ENCODE results near the gene DDX3X. TPM values are rescaled to one million over a fixed set of nuclear protein-coding genes. Genes with fewer than 3 reads are reported as not detected.
"Not testable (repeated sequence)": the region's sequence is repeated elsewhere in the genome, so short reads cannot be mapped to it uniquely, and the experiment has no call there.

DDX3X gene
- total and polyA plus RNA-seq, 10 of the 15 experiments (the other 5 are each of a cell fraction or from before 2014, with no cell fraction given): 52.0 to 283 (median 172) TPM

DNA sequence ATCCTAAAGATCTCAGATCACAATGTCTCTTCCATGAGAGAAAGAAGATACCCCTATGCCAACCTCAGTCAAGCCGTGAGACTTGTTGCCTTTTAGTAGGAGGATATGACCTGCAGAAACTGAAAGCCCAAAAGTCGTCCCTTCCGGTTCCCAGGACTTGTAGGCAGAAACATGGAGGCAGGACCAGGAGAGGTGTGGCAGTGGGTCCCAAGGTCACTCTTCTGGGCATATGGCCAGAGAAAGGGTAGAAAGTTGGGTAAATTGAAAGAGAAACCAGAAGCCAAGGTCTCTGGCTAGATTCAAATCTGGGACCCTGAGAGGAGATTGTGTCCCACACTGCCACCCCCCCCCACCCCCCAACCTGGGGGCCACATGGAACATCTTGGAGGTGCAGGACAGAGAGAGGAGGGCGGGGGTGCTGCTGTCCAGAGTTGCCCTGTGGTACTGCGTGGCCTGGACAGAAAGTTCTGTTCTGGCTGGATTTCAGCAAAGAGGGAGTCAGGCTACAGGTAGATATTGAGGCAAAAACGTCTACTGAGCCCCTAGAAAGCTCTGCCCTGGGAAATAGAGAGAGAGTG, 55.4 kb downstream of the DDX3X start (continued):
- TF ChIP-seq, protein P1, sequence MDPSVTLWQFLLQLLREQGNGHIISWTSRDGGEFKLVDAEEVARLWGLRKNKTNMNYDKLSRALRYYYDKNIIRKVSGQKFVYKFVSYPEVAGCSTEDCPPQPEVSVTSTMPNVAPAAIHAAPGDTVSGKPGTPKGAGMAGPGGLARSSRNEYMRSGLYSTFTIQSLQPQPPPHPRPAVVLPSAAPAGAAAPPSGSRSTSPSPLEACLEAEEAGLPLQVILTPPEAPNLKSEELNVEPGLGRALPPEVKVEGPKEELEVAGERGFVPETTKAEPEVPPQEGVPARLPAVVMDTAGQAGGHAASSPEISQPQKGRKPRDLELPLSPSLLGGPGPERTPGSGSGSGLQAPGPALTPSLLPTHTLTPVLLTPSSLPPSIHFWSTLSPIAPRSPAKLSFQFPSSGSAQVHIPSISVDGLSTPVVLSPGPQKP (IDR thresholded peaks at IDR 0.05; ENCODE audit: low read depth, low read length): no peak
- TF ChIP-seq NKRF (conservative IDR thresholded peaks at IDR 0.05) (no peak), KAT2A (conservative IDR thresholded peaks at IDR 0.05; ENCODE audit: control insufficient read depth, low read depth, low read length) (no peak), NBN (IDR thresholded peaks at IDR 0.05) (no peak), ZNF687 (IDR thresholded peaks at IDR 0.05) (no peak), IKZF1 (conservative IDR thresholded peaks at IDR 0.05) (no peak), CBX3 (IDR thresholded peaks at IDR 0.05; ENCODE audit: borderline replicate concordance, low read depth) (no peak), RELB (IDR thresholded peaks at IDR 0.05; ENCODE audit: low read depth) (no peak)

- H3K36me3 ChIP-seq (ENCODE audit: control insufficient read depth in 2 of 2, insufficient read depth in 2 of 2, low read length in 1 of 2); SMC1A ChIA-PET (ENCODE audit: uncharacterized antibody, unreplicated experiment); H3K4me3 ChIP-seq; H3K27me3 ChIP-seq (replicated peaks in 1 of 2; ENCODE audit: control insufficient read depth in 2 of 2, insufficient read depth in 2 of 2, low read length in 1 of 2); in situ Hi-C loops (cut with MboI); H3K4me1 ChIP-seq (ENCODE audit: control insufficient read depth, insufficient read depth, low read length); POLR2A ChIA-PET; BruUV-seq (replicated peaks); CTCF ChIA-PET; H3K79me2 ChIP-seq (ENCODE audit: control insufficient read depth, insufficient read depth, low read length); ATAC-seq; H3K4me2 ChIP-seq (ENCODE audit: control insufficient read depth, insufficient read depth); RAD21 ChIA-PET (ENCODE audit: unreplicated experiment); H4K20me1 ChIP-seq (ENCODE audit: control insufficient read depth, insufficient read depth); intact Hi-C loops (cut with micrococcal nuclease; ENCODE audit: unreplicated experiment); H3K9ac ChIP-seq (ENCODE audit: control insufficient read depth, insufficient read depth, low read length); H3K27ac ChIP-seq (ENCODE audit: control insufficient read depth, insufficient read depth); H2AFZ ChIP-seq (ENCODE audit: control insufficient read depth, low read depth, low read length); FAIRE-seq; DNase-seq (ENCODE audit: low read depth, low spot score); H3K9me3 ChIP-seq (replicated peaks; ENCODE audit: control insufficient read depth, insufficient read depth, low read length): not testable (repeated sequence)
- 51% methylated on average over 6 of the region's 7 CpGs for WGBS (ENCODE audit: insufficient coverage, insufficient replicate concordance, low lambda C conversion rate, missing lambda C conversion rate)
Measured at GRCh38 chrX:41390576-41390975, 56.6 kb downstream of the DDX3X start.

Data from GM12878 (cell line).